WI38 (cell line): ENCODE results near the gene LYZL2.
"Not testable (repeated sequence)": the region's sequence is repeated elsewhere in the genome, so short reads cannot be mapped to it uniquely, and the experiment has no call there.

Experiments
- H3K4me3 ChIP-seq: 2 replicates; pipeline ENCODE4 v1.5.1; 2011; ENCODE audit warnings: low read depth, mild to moderate bottlenecking, control low read depth, low read length
- TF ChIP-seq, protein P1 (sequence below): IDR thresholded peaks from 2 replicates; pipeline ENCODE4 v1.5.1; 2012; ENCODE audit warnings: low read depth, mild to moderate bottlenecking, control low read depth, low read length

Gene LYZL2

DNA sequence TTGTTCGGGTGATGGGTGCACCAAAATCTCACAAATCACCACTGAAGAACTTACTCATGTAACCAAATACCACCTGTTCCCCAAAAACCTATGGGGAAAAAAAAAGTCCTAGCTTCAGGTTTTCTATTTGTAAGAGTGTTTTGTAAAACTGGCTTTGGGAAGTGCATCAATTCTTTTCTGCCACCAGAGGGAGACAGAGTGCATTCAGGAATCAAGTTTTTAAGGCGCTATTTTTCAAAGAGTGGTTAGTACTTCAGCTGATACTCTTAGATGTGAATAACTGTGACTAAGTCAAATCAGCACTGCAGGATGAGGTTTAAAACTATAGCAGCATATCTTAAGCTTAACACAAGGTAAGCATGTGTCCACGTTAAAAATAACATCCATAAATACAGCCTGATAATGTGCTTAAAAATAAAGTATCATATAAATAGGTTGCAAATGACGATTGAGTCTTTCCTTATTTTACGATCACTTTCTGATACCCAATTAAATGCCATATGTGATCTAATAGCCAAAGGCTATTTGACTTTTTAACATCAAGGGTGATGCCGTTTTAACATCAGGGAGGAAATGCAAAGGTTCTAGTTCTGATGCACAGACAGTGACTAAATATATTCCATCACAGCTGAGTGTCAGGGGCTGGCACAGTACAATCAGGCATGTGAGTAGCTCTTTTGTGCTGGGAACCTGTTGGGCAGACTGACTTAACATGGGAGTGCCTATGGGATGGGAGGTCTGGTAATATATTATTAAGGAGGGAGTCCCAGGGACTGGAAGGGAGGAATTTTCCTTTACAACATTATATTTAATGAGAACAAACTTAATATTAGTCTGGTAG lies 10.6 kb upstream of the LYZL2 start:
- H3K4me3 ChIP-seq: no peak overlapping the region
- TF ChIP-seq, protein P1, sequence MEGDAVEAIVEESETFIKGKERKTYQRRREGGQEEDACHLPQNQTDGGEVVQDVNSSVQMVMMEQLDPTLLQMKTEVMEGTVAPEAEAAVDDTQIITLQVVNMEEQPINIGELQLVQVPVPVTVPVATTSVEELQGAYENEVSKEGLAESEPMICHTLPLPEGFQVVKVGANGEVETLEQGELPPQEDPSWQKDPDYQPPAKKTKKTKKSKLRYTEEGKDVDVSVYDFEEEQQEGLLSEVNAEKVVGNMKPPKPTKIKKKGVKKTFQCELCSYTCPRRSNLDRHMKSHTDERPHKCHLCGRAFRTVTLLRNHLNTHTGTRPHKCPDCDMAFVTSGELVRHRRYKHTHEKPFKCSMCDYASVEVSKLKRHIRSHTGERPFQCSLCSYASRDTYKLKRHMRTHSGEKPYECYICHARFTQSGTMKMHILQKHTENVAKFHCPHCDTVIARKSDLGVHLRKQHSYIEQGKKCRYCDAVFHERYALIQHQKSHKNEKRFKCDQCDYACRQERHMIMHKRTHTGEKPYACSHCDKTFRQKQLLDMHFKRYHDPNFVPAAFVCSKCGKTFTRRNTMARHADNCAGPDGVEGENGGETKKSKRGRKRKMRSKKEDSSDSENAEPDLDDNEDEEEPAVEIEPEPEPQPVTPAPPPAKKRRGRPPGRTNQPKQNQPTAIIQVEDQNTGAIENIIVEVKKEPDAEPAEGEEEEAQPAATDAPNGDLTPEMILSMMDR: peak; percentile 78

DNA sequence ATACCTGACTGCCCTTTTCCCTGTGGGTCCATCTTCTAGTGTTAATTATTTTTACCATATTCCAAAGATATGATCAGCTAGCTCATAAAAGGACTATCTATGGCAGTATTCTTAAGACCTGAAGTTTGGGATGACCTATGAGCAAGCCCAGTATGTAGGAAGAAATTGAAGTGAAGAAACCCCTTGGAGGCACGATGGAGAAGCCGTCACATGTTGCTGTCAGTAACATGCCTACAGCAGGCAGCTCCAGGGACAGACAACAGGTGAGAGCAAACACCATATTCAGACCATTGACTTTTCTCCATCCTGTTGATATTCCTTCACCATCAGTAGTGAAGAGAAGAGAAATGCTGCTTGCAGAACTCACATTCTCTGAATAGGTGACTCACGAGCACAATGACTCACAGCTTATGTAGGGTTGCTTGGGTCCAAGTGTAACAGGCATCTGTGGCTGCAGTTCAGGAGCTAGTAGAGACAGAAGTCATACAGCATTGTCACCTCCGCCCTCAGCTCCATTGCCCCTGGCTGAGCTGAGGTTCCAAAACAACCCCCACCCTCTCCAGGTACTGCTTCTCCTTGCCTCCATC lies 8.4 kb upstream of the LYZL2 start:
- no peak overlapping the region for H3K4me3 ChIP-seq
- TF ChIP-seq, protein P1: no peak

DNA sequence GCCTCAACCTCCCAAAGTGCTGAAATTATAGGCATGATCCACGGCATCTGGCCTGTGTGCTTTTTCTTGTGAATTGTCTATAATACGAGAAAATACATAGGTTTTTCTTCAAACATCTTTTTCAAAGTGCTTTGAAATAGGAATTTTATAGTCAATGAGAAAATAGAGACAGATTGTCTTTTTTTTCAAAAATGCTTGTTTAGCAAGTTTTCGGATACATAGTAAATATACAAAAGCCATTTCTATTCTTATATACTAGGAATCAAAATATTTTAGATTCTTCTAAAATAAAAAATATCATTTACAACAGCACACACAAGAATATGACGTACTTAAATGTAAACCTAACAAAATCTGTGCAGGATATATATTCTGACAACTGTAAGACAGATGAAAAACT lies 1.6 kb upstream of the LYZL2 start:
- no peak overlapping the region for H3K4me3 ChIP-seq
- TF ChIP-seq, protein P1: no peak

DNA sequence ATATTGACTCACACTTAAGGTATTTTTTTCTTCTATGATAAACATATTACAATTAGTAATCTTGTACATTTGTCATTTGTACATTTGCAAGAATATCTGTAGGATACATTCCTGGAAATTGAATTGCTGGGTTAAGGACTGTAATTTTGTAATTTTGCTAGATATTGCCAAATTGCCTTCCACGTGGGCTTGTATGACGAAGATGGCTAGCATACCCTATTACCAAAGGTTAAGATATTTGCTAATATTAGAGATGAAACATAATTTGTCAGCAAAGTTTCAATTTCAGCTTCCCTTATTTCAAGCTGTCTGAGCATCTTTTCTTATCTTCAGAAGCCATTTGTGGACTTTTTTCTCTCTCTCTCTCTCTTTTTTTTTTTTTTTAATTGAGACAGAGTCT lies 1.0 kb upstream of the LYZL2 start:
- H3K4me3 ChIP-seq: no peak overlapping the region
- TF ChIP-seq, protein P1: no peak

DNA sequence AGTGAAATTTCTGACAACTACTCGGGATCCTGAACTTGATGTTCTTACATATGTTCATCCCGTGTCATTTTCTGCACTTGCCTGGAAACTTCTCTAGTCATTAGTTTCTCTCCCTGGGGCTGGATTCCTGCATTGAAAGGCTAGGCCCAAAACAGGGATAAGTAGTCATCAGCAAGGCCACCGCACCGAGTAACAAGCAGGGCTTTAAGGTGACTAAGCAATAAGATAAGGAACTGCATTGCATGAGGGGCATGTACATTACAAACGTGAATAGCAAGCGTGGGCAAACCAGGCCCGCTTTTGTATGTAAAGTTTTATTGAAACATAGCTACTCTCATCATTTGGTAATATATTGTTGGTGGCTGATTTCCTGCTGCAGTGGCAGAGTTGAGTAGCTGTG lies 977 bp downstream of the LYZL2 start:
- not testable (repeated sequence) for H3K4me3 ChIP-seq

DNA sequence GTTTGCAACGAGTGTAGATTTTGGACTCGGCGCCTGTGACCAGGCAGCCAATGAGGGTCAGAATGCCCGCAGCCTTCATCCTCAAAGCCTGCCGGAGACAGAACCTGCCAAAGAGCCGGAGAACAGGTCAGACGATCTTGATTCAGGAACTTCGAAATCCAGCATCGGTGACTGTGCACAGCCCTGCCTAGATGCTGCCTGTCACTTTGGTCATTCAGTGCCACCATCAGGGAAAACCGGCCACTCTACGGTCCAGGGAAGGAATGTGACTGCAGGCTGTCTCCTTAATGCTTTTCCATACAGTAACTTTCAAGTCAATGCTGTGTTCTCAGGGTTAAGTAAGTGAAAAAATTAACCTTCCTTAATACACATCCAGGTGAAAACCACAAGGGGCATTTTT lies 2.7 kb downstream of the LYZL2 start:
- H3K4me3 ChIP-seq: not testable (repeated sequence)

DNA sequence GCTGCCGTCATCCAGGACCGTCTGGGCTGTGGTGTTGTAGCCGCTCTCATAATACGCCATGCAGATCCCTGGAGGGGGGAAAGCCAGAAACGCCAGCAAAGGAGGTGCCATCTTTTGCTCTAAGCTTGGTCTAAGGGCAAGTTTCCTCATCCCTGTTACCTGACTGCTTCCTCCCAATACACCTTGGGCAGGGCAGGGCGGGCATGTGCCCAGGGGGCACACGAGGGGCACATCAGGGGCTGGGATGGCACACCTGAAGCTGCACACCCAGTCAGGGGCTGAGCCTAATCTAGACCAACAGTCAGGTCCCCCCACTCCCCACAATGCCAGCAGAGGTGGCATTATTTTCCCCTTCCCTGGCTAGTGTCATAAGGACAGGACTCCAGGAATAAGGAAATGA lies 3.4 kb downstream of the LYZL2 start:
- H3K4me3 ChIP-seq: not testable (repeated sequence)

DNA sequence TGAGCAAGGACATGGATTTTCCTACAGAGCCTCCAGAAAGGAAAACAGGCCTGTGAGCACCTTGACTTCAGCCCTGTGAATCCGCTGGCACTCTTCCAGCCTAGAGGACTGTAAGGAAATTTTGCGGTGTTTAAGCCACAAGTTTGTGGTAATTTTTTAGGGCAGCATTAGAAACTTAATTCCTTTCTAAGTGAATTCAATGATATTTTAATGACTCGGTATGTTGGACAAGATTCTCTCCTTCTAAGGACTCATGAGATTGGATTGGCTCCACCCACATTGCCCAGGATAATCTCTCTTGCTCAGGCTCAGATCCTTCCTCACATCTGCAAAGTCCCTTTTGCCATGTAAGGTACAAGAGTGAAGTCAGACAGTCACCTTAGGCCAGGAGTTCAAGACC lies 4.5 kb downstream of the LYZL2 start:
- TF ChIP-seq, protein P1: no peak
- no peak overlapping the region for H3K4me3 ChIP-seq

DNA sequence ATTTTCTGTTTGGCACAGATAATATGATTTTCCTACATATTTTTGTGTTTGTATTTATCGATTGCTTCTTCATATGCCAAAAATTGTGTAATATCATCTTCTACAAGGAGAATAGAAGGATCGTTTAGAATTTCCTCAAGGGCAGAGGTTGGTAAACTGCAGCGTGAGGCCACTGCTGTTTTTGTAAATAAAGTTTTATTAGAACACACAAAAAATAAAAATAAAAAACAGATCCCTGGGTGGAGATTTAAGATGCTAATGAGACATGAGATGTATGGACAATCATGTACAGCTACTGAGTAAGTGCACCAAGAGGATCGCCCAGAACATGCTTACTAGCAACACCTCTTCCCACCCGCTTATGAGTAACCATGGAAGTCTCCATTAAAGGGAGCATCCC lies 9.6 kb downstream of the LYZL2 start:
- TF ChIP-seq, protein P1: no peak

More for the DNA sequence above, 9.6 kb downstream of the LYZL2 start:
- H3K4me3 ChIP-seq: no peak overlapping the region
